GM19452 (cell line): ENCODE data around the gene DPEP1.
"Not testable (repeated sequence)": the region's sequence is repeated elsewhere in the genome, so short reads cannot be mapped to it uniquely, and the experiment has no call there.

ENCODE experiments used
- ATAC-seq: cut with Tn5 transposase; IDR thresholded peaks from one replicate; pipeline ENCODE4 v1.9.1; 2021; ENCODE audit not compliant: unreplicated experiment

Gene DPEP1

DNA sequence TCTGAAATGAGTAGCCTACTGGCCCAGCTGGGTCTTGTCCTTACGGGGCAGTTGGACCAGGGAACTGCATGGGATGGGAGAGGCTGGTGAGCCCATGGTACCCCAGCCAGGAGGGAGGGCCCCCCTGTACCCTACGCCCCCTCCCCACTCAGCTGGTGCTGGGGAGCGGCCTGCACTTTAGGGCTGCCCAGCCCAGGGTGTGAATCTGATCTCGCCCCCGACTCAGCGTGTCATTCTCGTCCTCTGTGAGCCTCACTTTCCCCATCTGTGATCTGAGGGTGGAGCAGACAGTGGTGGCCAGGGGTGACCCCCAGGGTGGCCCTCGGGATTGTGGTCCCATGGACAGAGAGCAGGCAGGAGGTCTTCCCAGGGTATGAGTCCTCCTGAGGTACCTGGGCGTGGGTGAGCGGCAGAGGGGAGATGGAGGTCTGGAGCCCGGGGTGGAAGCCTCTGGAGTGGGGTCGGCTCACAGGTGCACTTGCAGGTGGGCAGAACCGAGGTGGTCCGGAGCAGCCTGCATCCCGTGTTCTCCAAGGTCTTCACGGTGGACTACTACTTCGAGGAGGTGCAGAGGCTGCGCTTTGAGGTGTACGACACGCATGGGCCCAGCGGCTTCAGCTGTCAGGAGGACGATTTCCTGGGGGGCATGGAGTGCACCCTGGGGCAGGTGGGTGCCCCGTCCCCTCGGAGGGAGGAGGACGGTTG lies 36.2 kb upstream of the DPEP1 start:
- no peak for ATAC-seq

DNA sequence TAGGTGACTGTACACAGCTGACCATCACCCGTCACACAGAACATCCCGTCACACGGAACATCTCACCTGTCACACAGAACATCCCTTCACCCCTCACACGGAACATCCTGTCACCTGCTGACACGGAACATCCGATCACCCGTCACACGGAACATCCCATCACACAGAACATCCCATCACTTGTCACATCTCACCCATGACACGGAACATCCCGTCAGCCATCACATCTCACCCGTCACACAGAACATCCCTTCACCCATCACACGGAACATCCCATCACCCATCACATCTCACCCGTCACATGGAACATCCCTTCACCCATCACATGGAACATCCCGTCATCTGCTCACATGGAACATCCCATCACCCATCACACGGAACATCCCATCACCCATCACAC lies 34.1 kb upstream of the DPEP1 start:
- ATAC-seq = no peak

- no peak for ATAC-seq
Observed at GRCh38 chr16:89581045-89581695, 32.3 kb upstream of the DPEP1 start.

DNA sequence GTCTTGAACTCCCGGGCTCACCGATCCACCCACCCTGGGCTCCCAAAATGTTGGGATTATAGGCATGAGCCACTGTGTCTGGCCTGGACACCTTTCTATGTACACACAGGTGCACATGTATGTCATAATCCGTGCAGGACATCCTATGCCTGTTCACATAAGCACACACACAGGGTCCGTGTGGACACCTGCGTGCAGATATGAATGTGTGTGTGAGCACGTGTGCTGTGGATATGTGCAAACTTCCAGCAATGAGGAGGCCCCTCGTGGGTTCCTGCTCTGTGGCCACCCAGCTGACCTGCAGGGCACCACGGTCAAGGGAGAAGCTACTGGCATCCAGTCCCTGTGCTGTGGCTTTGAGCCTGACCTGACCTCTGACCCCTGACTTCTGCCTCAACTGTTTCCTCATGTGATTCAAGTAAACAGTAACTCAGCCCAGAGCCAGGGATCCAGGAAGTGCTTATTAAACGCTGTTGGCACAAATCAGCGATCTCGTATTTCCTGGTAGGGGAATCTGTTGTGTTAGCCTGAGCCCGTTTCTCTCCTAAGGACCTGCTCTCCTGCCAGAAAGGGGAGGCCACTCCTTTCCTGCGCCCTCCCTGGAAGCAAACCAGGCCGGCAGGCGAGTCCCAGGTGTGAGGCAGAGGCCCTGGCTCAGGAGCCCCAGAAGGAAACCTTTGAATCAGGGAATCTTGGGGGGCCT lies 31.4 kb upstream of the DPEP1 start:
- ATAC-seq = no peak

- no peak for ATAC-seq
Observed at GRCh38 chr16:89582614-89583196, 30.7 kb upstream of the DPEP1 start.

DNA sequence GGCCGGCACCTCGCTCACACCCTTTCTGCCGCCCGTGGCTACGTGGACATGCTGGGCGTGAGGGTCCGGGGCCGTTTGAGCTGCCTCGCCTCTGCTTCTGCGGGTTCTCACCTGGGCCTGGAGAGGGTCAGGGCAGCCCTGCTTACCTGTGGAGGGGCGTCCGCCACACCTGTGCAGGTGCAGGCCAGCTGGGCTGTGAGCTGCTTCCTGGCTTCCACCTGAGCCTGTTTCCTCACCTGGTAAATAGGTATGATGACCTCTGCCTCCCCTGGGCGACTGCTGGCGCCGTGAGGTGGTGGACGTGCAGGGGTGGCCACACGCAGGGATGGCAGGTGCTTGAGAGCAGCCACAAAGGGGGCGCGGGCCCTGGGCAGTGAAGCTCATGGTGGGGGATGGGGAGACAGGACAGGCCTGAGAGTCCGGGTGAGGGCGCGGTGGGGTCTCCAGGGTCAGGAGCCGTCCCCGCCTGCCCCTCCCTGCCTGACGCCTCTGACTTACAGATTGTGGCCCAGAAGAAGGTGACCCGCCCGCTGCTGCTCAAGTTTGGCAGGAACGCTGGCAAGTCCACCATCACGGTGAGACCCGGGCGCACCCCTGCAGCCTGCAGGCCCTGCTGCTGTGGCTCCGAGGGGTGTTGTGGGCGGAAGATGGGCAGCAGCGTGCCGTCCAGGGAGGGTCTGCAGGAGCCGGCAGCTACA lies 30.1 kb upstream of the DPEP1 start:
- ATAC-seq = no peak

DNA sequence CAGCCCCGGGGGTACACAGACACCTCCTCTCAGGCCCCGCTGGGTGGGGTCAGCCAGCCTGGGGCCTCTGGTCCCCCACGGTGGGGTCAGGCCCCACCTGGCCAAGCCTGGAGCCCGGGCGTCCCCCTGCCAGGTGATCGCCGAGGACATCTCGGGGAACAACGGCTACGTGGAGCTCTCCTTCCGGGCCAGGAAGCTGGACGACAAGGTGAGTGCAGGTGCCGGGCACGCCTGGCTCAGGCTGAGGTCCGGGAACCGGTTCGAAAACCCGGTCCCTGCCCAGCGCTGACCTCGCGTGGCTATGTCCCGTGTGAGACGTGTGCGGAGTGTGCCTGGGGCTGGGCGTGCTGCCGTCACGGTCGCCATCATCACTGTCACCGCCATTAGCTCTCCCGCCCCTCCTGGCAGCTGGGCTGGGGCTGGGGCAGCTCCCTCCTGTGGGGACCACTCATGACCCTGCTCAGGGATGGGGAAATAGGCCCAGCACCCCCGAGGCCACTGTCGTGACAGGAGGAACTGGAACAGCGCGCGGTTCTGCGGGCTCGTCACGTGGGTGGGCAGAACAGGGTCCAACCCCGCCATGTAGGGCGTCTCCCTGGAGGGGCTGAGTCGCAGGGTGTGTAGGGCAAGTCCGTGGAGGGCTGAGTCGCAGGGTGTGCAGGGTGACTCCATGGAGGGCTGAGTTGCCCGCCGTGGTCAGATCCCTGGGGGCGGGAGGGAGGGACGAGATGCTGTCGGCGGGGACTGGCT lies 29.4 kb upstream of the DPEP1 start:
- no peak for ATAC-seq

DNA sequence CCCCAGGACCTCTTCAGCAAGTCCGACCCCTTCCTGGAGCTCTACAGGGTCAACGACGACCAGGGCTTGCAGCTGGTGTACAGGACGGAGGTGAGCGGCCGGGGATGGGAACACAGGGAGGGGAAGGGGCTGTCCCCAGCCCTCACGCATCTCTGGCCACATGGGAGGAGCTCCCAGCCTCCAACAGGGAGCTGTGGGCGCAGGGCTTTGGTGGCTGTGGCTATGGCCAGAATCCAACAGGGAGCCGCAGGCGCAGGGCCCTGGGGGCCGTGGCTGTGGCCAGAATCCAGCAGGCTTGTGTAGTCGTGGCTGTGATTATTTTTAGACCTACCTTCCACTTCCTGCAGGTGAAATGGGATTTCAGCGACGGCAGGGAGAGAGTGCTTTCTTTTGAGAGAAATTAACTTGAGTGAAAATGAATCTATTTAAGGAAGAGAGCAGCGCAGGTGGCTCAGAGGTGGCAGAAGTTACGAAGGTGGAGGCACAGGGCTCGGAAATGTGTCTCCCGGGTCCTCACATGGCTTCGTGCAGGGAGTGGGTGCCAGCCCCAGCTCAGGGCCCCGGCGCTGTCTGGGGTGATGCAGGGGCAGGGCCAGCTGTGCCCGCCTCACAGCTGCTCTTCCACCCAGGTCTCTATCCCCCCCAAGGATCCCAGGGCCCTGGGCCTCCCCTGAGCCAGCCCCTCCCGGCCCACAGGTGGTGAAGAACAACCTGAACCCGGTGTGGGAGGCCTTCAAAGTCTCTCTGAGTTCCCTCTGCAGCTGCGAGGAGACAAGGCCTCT lies 28.5 kb upstream of the DPEP1 start:
- no peak for ATAC-seq

GRCh38 chr16:89586218-89586617 lies 27.2 kb upstream of the DPEP1 start:
- no peak for ATAC-seq

DNA sequence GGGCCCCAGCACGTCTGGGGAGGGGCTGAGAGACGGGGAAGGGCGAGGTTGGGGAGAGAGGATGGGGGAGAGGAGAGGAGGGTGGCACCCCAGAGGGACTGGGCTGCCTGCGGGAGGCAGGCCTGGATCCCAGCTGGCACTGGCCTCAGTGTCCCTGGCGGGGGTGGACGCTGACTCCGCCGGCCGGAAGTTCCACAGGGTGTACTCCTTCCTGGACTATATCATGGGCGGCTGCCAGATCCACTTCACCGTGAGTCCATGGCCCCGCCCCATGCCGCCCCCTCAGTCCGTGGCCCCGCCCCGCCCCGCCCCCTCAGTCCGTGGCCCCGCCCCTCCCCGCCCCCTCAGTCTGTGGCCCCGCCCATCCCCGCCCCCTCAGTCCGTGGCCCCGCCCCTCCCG lies 26.6 kb upstream of the DPEP1 start:
- ATAC-seq = no peak

DNA sequence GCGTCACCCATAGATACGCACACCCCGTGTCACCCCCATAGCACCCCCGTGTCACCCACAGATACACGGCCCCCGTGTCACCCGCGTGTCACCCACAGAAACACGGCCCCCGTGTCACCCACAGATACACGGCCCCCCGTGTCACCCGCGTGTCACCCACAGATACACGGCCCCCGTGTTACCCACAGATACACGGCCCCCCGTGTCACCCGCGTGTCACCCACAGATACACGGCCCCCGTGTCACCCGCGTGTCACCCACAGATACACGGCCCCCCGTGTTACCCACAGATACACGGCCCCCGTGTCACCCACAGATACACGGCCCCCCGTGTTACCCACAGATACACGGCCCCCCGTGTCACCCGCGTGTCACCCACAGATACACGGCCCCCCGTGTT lies 25.8 kb upstream of the DPEP1 start:
- ATAC-seq = not testable (repeated sequence)

- ATAC-seq = no peak
Observed at GRCh38 chr16:89588413-89589109, 24.9 kb upstream of the DPEP1 start.

- ATAC-seq = no peak
Observed at GRCh38 chr16:89589241-89589926, 24.1 kb upstream of the DPEP1 start.

DNA sequence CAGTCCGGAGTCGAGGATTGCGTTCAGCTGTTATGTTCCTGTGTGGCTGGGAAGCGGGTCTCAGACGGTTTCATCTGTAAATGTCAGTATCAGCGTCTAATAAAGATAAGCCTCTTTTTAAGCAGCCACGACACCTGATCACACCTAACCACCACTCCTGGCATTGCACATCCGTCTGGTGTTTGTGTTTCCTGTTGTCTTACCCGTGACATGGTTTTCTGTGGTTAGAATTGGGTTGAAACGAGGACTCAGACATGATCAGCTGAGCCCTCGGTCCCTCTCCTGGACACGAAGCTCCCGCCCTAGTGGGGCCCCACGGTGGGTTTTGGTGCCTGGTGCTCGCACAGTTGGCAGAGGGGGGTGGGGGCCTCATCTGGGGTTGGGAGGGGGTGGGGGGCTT lies 19.6 kb upstream of the DPEP1 start:
- no peak for ATAC-seq

DNA sequence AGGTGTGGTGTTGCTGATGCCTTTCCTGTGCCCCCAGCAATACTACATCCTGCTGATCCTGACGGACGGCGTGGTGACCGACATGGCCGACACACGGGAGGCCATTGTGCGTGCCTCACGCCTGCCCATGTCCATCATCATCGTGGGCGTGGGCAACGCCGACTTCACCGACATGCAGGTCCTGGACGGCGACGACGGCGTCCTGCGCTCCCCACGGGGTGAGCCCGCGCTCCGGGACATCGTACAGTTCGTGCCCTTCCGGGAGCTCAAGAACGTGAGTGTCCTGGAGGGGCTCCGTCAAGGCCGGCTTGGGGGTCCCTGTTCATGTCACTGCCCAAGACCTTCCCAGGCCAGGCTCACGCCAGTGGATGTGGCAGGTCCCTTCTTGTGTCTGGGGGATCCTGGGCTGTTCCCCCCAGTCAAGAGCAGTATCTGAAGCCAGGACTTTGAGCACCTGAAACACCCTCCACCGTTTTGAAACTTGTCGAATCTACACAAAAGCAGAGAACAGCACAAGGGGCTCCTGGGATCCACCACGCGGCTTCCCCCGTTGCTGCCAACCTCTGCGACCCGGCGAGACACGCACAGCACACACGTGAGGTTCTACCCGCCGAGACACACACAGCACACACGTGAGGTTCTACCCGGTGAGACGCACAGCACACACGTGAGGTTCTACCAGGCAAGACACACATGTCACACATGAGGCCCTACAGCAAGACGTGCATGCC lies 17.9 kb upstream of the DPEP1 start:
- ATAC-seq = no peak

DNA sequence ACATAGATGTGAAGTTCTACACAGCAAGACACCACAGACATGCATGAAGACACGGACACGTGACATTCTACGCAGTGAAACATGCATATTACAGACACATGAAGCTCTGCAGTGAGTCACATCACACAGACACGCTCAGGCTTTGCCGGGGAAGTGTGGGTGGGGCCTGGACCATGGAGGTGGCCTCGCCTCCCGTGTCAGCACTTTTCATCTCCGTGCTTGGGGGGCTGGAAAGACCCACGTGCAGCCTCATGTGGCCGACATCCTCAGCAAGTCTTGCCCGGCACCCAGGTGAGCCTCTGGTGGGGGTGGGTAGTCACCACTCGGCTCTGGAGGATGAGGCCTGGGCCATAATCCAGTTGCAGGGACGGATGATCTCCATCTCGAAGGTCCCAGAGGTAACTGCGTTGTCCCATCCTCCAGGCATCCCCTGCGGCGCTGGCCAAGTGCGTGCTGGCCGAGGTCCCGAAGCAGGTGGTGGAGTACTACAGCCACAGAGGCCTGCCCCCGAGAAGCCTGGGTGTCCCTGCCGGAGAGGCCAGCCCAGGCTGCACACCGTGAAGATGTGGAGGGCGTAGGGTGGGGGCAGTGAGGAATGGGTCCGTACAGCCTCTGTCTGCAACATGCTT lies 17.3 kb upstream of the DPEP1 start:
- no peak for ATAC-seq

GRCh38 chr16:89596957-89597649 lies 16.3 kb upstream of the DPEP1 start:
- ATAC-seq = no peak
